Suprapubic skin (tissue), 4 donors: Measurements from ENCODE around the gene BTD. TPM values are rescaled to one million over a fixed set of nuclear protein-coding genes. Genes with fewer than 3 reads are reported as not detected.

Experiments
- DNase-seq, 2 donors: peaks; one replicate each; pipeline ENCODE4 v3.0.0-alpha.2; 2019; ENCODE audit warnings: low spot score in 2 of 2
- H3K27ac ChIP-seq: fragments of 200-600 bp; sonication (generic); one replicate; pipeline ENCODE4 v1.5.1; 2019
- H3K27me3 ChIP-seq: fragments of 200-600 bp; sonication (generic); one replicate; pipeline ENCODE4 v1.5.1; 2019
- H3K36me3 ChIP-seq: fragments of 200-600 bp; sonication (generic); one replicate; pipeline ENCODE4 v1.5.1; 2019
- H3K4me1 ChIP-seq: fragments of 200-600 bp; sonication (generic); one replicate; pipeline ENCODE4 v1.5.1; 2019
- H3K4me3 ChIP-seq: fragments of 200-600 bp; sonication (generic); one replicate; pipeline ENCODE4 v1.5.1; 2019; ENCODE audit warnings: mild to moderate bottlenecking
- H3K9me3 ChIP-seq: fragments of 200-600 bp; sonication (generic); one replicate; pipeline ENCODE4 v1.5.1; 2019
- EP300 ChIP-seq: sonication (generic); formaldehyde crosslinking; IDR thresholded peaks from one replicate; pipeline ENCODE4 v1.6.1; 2017; ENCODE audit warnings: antibody characterized with exemption
- POLR2A ChIP-seq, 2 donors: fragments of 450-650 bp; IDR thresholded peaks; one replicate each; pipeline ENCODE4 v1.6.1; 2017; ENCODE audit warnings: antibody characterized with exemption in 2 of 2, mild to moderate bottlenecking in 2 of 2, moderate library complexity in 2 of 2
- POLR2AphosphoS5 ChIP-seq, 3 donors: sonication (generic); formaldehyde crosslinking; IDR thresholded peaks; one replicate each; pipeline ENCODE4 v1.6.1; 2017; ENCODE audit warnings: antibody characterized with exemption in 3 of 3
- WGBS: methylation state at CpG from one replicate; pipeline ENCODE4 v1.1.5; 2018; 5-methylcytosine and 5-hydroxymethylcytosine counted together
- total RNA-seq, 4 donors: library from RNA; depleted of rRNA; stranded (reverse); fragments of >200 nt; gene quantifications; one replicate each; pipeline ENCODE4 v1.1.0, GENCODE V29; 2016
- TF ChIP-seq, protein P1 (sequence below), 2 donors: fragments of 200-600 bp in 1 of 2; fragments of 450-650 bp in 1 of 2; sonication (generic) in 1 of 2; IDR thresholded peaks; one replicate each; pipeline ENCODE4 v1.5.1; 2016 to 2019; ENCODE audit warnings: antibody characterized with exemption in 2 of 2, mild to moderate bottlenecking in 1 of 2, moderate library complexity in 1 of 2

The BTD gene
- total RNA-seq, 4 donors from 2014 or later: 16.9 to 25.9 (median 19.1) TPM

DNA sequence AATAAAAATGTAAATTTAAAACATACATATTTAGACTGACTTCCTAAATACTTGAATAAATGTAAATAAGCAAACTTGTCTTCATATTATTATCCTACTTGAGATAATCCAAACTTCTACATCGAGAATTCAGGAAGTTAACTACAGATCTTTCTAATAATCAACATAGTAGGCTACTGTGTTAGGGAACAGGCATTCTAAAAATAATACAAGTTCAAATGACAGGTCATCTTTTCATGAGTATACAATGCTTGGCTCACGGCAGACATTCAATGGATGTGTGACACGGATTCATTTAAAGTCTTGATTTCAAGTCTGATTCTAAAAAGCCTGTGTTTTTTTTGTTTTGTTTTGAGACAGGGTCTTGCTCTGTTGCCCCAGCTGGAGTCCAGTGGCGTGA lies 88.7 kb downstream of the BTD start:
- Histone ChIP-seq H3K27ac (no peak overlapping the region), H3K9me3 (no peaks in the 10 kb centered on the region), H3K4me3 (no peak overlapping the region), H3K4me1 (no peaks in the 10 kb centered on the region), H3K27me3 (no peaks in the 10 kb centered on the region), H3K36me3 (peaks cover 75% of the 10 kb centered on the region)
- TF ChIP-seq POLR2AphosphoS5 (IDR thresholded peaks at IDR 0.05): no peak
- no peak for TF ChIP-seq EP300
- TF ChIP-seq, protein P1, sequence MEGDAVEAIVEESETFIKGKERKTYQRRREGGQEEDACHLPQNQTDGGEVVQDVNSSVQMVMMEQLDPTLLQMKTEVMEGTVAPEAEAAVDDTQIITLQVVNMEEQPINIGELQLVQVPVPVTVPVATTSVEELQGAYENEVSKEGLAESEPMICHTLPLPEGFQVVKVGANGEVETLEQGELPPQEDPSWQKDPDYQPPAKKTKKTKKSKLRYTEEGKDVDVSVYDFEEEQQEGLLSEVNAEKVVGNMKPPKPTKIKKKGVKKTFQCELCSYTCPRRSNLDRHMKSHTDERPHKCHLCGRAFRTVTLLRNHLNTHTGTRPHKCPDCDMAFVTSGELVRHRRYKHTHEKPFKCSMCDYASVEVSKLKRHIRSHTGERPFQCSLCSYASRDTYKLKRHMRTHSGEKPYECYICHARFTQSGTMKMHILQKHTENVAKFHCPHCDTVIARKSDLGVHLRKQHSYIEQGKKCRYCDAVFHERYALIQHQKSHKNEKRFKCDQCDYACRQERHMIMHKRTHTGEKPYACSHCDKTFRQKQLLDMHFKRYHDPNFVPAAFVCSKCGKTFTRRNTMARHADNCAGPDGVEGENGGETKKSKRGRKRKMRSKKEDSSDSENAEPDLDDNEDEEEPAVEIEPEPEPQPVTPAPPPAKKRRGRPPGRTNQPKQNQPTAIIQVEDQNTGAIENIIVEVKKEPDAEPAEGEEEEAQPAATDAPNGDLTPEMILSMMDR (IDR thresholded peaks at IDR 0.05): no peak
- TF ChIP-seq POLR2A (IDR thresholded peaks at IDR 0.05): no peak
- DNase-seq: no peak
- 85% methylated on average over 4 of the region's 4 CpGs for WGBS

DNA sequence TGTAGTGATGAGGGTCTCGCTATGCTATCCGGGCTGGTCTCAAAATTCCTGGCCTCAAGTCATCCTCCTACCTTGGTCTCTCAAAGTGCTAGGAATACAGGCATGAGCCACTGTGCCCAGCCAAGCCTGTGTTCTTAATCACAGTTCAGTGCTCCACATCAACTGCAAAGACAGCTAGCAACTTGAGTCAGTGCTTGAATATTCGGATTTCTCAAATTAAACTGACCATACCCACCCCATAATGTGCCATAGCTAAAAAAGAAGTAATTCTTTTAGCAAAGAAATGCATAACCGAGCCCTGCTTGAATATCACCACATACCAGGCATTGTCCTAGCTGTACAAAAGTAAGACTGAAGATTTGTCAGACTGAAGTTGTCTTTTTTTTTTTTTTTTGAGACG lies 89.2 kb downstream of the BTD start:
- no peaks in the 10 kb centered on the region for H3K9me3 ChIP-seq
- no peak overlapping the region for H3K4me3 ChIP-seq
- H3K27ac ChIP-seq: no peak overlapping the region
- no peak for TF ChIP-seq POLR2A (IDR thresholded peaks at IDR 0.05)
- no peak for TF ChIP-seq EP300
- TF ChIP-seq, protein P1 (IDR thresholded peaks at IDR 0.05): no peak
- TF ChIP-seq POLR2AphosphoS5 (IDR thresholded peaks at IDR 0.05): no peak
- WGBS: 96% methylated on average over 5 of the region's 5 CpGs
- H3K27me3 ChIP-seq: no peaks in the 10 kb centered on the region
- no peaks in the 10 kb centered on the region for H3K4me1 ChIP-seq
- DNase-seq: no peak
- H3K36me3 ChIP-seq: peaks cover 74% of the 10 kb centered on the region

- TF ChIP-seq EP300: no peak
- TF ChIP-seq POLR2A (IDR thresholded peaks at IDR 0.05): no peak
- no peak for TF ChIP-seq POLR2AphosphoS5 (IDR thresholded peaks at IDR 0.05)
- TF ChIP-seq, protein P1 (IDR thresholded peaks at IDR 0.05): no peak
- H3K4me1 ChIP-seq: no peaks in the 10 kb centered on the region
- peaks cover 53% of the 10 kb centered on the region for H3K36me3 ChIP-seq
- no peak for DNase-seq
- WGBS: 69% methylated on average over 1 of the region's 1 CpG
- H3K27me3 ChIP-seq: no peaks in the 10 kb centered on the region
- no peaks in the 10 kb centered on the region for H3K9me3 ChIP-seq
- H3K27ac ChIP-seq: no peak overlapping the region
- H3K4me3 ChIP-seq: no peak overlapping the region
These were observed 91.8 kb downstream of the BTD start for GRCh38 chr3:15693355-15693754.

DNA sequence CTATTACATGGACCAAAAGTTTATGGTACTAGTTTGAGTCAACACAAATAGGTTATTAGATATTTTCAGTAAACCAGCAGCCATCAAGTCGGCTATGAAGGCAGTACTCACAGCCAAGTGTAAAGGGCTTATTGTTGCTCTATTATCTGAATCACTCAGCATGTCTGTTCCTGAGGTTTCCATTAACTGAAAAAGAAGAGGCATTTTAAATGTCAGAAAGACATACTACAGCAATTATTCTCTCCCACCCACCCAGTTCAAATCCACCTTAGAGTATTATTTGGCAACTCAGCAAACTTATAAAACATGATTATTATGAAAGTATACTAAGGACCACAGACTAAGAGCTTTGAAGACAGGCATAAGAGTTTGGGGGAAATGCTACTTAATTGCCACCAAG lies 93.1 kb downstream of the BTD start:
- Histone ChIP-seq H3K9me3 (no peaks in the 10 kb centered on the region), H3K4me3 (no peak overlapping the region), H3K4me1 (no peaks in the 10 kb centered on the region), H3K27ac (no peak overlapping the region), H3K27me3 (no peaks in the 10 kb centered on the region), H3K36me3 (peaks cover 40% of the 10 kb centered on the region)
- TF ChIP-seq POLR2A (IDR thresholded peaks at IDR 0.05) (no peak), EP300 (no peak), POLR2AphosphoS5 (IDR thresholded peaks at IDR 0.05) (no peak)
- TF ChIP-seq, protein P1 (IDR thresholded peaks at IDR 0.05): no peak
- no peak for DNase-seq
- 75% methylated on average over 1 of the region's 1 CpG for WGBS

Other genes with a start within 250 kb of the BTD start
- 10 to 100 TPM in 3 of 4 donors, 1 to 10 TPM in 1; 6.8 to 16.3 (median 12.0) TPM for gene METTL6, start 174.2 kb upstream of the BTD start, total RNA-seq
- gene EAF1, start 174.1 kb upstream of the BTD start, total RNA-seq: 10 to 100 TPM; 33.4 to 52.3 (median 42.7) TPM
- gene COLQ, start 80.0 kb upstream of the BTD start, total RNA-seq: 1 to 10 TPM in 2 of 4 donors, under 1 TPM in 2; 0.23 to 3.8 (median 1.1) TPM
- 10 to 100 TPM; 13.1 to 33.0 (median 19.5) TPM for gene HACL1, start 176 bp upstream of the BTD start, total RNA-seq
- 10 to 100 TPM; 24.4 to 62.3 (median 48.3) TPM for gene ANKRD28, start 196.2 kb downstream of the BTD start, total RNA-seq